Endothelial cell of umbilical vein (primary cell): ENCODE results near the gene EFTUD2. TPM values are rescaled to one million over a fixed set of nuclear protein-coding genes. Genes with fewer than 3 reads are reported as not detected.

Source experiments
- BruUV-seq: library from RNA; stranded (reverse); fragments of 400-500 nt; replicated peaks from 2 replicates; lab custom pipeline; 2021; lab: Mats Ljungman, UMichigan
- CTCF ChIA-PET: fragments of 300-600, 350-600 bp; sonication (Branson Sonifier 250); formaldehyde crosslinking; loops from one replicate; lab custom pipeline; 2021; ENCODE audit warnings: antibody characterized with exemption, inconsistent platforms; lab: Charles Lee
- POLR2A ChIA-PET: fragments of 300-600, 350-600 bp; sonication (Branson Sonifier 250); formaldehyde crosslinking; loops from one replicate; lab custom pipeline; 2021; ENCODE audit warnings: antibody characterized with exemption, inconsistent platforms; lab: Charles Lee
- DNase-seq: peaks from one replicate; pipeline ENCODE4 v3.0.0-alpha.2; 2011; ENCODE audit warnings: low read depth, low spot score
- FAIRE-seq: peaks from 2 replicates; lab custom pipeline; 2011; peaks lifted over from hg19 to GRCh38; lab: Jason Lieb, UNC
- H2AFZ ChIP-seq: 2 replicates; pipeline ENCODE4 v1.6.0; 2012; ENCODE audit warnings: low read depth, low read length, control low read depth, inconsistent platforms
- H3K27ac ChIP-seq: 2 replicates; pipeline ENCODE4 v1.5.1; 2011; ENCODE audit warnings: low read depth, mild to moderate bottlenecking, control low read depth, low read length, moderate library complexity; ENCODE audit not compliant: insufficient read depth
- H3K27me3 ChIP-seq, 2 experiments: 2 replicates each; pipeline versions ENCODE4 v1.6.0 to v1.6.1; 2011; ENCODE audit warnings: low read length in 2 of 2, mixed read lengths in 1 of 2; ENCODE audit not compliant: control insufficient read depth in 2 of 2, insufficient read depth in 2 of 2
- H3K36me3 ChIP-seq, 2 experiments: 2 replicates in 1 of 2; 3 replicates in 1 of 2; pipeline ENCODE4 v1.5.1; 2011; ENCODE audit warnings: low read length in 2 of 2, mild to moderate bottlenecking in 1 of 2, moderate library complexity in 1 of 2; ENCODE audit not compliant: control insufficient read depth in 2 of 2, insufficient read depth in 2 of 2; ENCODE audit errors: extremely low read depth in 1 of 2
- H3K4me1 ChIP-seq: 3 replicates; pipeline ENCODE4 v1.5.1; 2011; ENCODE audit warnings: mild to moderate bottlenecking, low read length; ENCODE audit not compliant: control insufficient read depth, insufficient read depth; ENCODE audit errors: extremely low read depth
- H3K4me2 ChIP-seq: 2 replicates; pipeline ENCODE4 v1.6.1; 2011; ENCODE audit warnings: low read length, control low read depth, mixed read lengths; ENCODE audit not compliant: insufficient read depth
- H3K4me3 ChIP-seq, 3 experiments: fragments of 200-600 bp in 1 of 3; sonication (generic), shearing (Covaris generic) in 1 of 3; replicated peaks in 1 of 3; 2 replicates each; pipeline ENCODE4 v1.5.1; 2011 to 2016; ENCODE audit warnings: control low read depth in 3 of 3, low read length in 3 of 3, mild to moderate bottlenecking in 2 of 3, inconsistent platforms in 1 of 3, low read depth in 1 of 3, moderate library complexity in 1 of 3; ENCODE audit not compliant: insufficient read depth in 1 of 3
- H3K79me2 ChIP-seq: 2 replicates; pipeline ENCODE4 v1.6.0; 2012; ENCODE audit warnings: low read length, inconsistent platforms; ENCODE audit not compliant: control insufficient read depth, insufficient read depth
- H3K9ac ChIP-seq: replicated peaks from 2 replicates; pipeline ENCODE3; 2011; ENCODE audit warnings: low read length, control low read depth; ENCODE audit not compliant: insufficient read depth; ENCODE audit errors: extremely low read depth
- H3K9me1 ChIP-seq: replicated peaks from 3 replicates; pipeline ENCODE4 v1.6.0; 2011; ENCODE audit warnings: mild to moderate bottlenecking, low read length; ENCODE audit not compliant: control insufficient read depth, insufficient read depth; ENCODE audit errors: extremely low read depth
- H3K9me3 ChIP-seq: replicated peaks from 2 replicates; pipeline ENCODE4 v1.5.1; 2012; ENCODE audit warnings: low read length, inconsistent platforms; ENCODE audit not compliant: control insufficient read depth, insufficient read depth
- H4K20me1 ChIP-seq: replicated peaks from 2 replicates; pipeline ENCODE3; 2011; ENCODE audit warnings: mild to moderate bottlenecking, low read length; ENCODE audit not compliant: control insufficient read depth, insufficient read depth; ENCODE audit errors: extremely low read depth
- EZH2 ChIP-seq: IDR thresholded peaks from 2 replicates; pipeline ENCODE4 v1.6.1; 2012; ENCODE audit warnings: borderline replicate concordance, low read depth, mild to moderate bottlenecking, moderate library complexity, low read length, inconsistent platforms; ENCODE audit not compliant: severe bottlenecking
- FOS ChIP-seq: IDR thresholded peaks from 2 replicates; pipeline ENCODE4 v1.6.1; 2011; ENCODE audit warnings: mild to moderate bottlenecking, low read length, moderate library complexity, borderline replicate concordance; ENCODE audit not compliant: insufficient read depth
- GATA2 ChIP-seq: IDR thresholded peaks from 2 replicates; pipeline ENCODE4 v1.7.0; 2011; ENCODE audit warnings: low read depth, mild to moderate bottlenecking, moderate library complexity, mixed read lengths, low read length; ENCODE audit not compliant: insufficient read length, insufficient read depth
- JUN ChIP-seq: IDR thresholded peaks from 2 replicates; pipeline ENCODE4 v1.6.1; 2011; ENCODE audit warnings: borderline replicate concordance, low read depth; ENCODE audit not compliant: insufficient read length, insufficient read depth
- MAX ChIP-seq: IDR thresholded peaks from 2 replicates; pipeline ENCODE4 v1.6.1; 2011; ENCODE audit not compliant: insufficient read depth, insufficient read length
- MYC ChIP-seq: IDR thresholded peaks from one replicate; pipeline ENCODE4 v1.6.1; 2011; ENCODE audit warnings: mild to moderate bottlenecking, low read depth, low read length
- POLR2A ChIP-seq: IDR thresholded peaks from 2 replicates; pipeline ENCODE4 v1.6.1; 2012; ENCODE audit warnings: low read depth, mild to moderate bottlenecking, control low read depth, low read length
- POLR2AphosphoS5 ChIP-seq: IDR thresholded peaks from 2 replicates; pipeline ENCODE4 v1.6.1; 2012; ENCODE audit warnings: low read depth, mild to moderate bottlenecking, control low read depth, low read length, moderate library complexity; ENCODE audit not compliant: insufficient read depth
- dilution Hi-C: fragments of 300-500 bp; cut with MboI; formaldehyde crosslinking; loops from one replicate; pipeline ENCODE4 v1.15.0; 2019; ENCODE audit warnings: low sequenced_read_pairs; ENCODE audit not compliant: extremely low pct_ligation_motif_present
- intact Hi-C: fragments of 100-400 bp; cut with micrococcal nuclease; formaldehyde crosslinking; loops from one replicate; pipeline ENCODE4 v1.10.0; 2022
- polyA plus RNA-seq, 4 experiments: library from polyadenylated mRNA; depleted of rRNA in 3 of 4; stranded (reverse) in 3 of 4; unstranded in 1 of 4; fragments of >200 nt; gene quantifications; 2 replicates each; pipeline versions ENCODE4 v1.2.1 to v1.2.3, GENCODE V29; 2011 to 2012; ENCODE audit warnings: missing spikeins in 1 of 4
- total RNA-seq: library from RNA; stranded (reverse); gene quantifications from 2 replicates; pipeline ENCODE4 v1.2.3, GENCODE V29; 2021
- TF ChIP-seq, protein P1 (sequence below), 2 donors: IDR thresholded peaks; 1 replicate in 1 of 2; 2 replicates in 1 of 2; pipeline ENCODE4 v1.5.1; 2011; ENCODE audit warnings: low read length in 2 of 2, mild to moderate bottlenecking in 2 of 2, moderate library complexity in 2 of 2, control low read depth in 1 of 2, inconsistent platforms in 1 of 2, low read depth in 1 of 2; ENCODE audit not compliant: insufficient read depth in 1 of 2; ENCODE audit errors: extremely low read depth in 1 of 2

EFTUD2 gene
- total and polyA plus RNA-seq, 2 donors (not counting 3 experiments of a cell fraction or from before 2014, with no cell fraction given), result 125 to 170 TPM

DNA sequence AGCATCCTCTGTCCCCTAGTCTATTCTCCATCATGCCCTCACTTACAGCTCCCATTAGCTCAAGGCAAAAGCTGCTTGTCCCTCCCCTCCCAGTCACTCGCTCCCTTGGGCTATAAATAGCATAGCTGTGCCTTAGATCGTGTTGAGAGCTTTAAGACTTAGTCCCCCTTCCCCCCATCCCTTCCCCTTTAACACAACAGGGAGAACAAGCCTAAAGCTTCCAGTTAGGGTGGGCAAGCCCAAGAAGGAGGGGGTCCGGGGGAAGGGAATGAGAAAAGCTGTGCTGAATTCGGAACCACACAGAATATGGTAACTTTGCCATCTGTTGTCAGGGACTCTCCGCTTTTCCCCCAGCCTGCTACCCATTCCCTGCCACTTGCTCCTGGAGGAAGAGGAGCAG lies 56.5 kb downstream of the EFTUD2 start:
- Histone ChIP-seq H2AFZ (no peak overlapping the region), H3K4me3 (no peak overlapping the region), H3K9me1 (no peaks in the 10 kb centered on the region), H3K79me2 (no peaks in the 10 kb centered on the region), H3K27ac (no peak overlapping the region), H3K9me3 (no peaks in the 10 kb centered on the region), H3K27me3 (no peaks in the 10 kb centered on the region), H3K9ac (no peak overlapping the region), H3K4me2 (no peak overlapping the region), H3K4me1 (no peaks in the 10 kb centered on the region), H3K36me3 (no peaks in the 10 kb centered on the region), H4K20me1 (no peaks in the 10 kb centered on the region)
- ChIA-PET CTCF (interaction anchor here (1.8 kb wide), 1 partner anchor 64 kb away, joined by 12 read pairs; no protein-coding TSS in a partner anchor), POLR2A (no interaction called here)
- no TSS peak for BruUV-seq
- TF ChIP-seq, protein P1, sequence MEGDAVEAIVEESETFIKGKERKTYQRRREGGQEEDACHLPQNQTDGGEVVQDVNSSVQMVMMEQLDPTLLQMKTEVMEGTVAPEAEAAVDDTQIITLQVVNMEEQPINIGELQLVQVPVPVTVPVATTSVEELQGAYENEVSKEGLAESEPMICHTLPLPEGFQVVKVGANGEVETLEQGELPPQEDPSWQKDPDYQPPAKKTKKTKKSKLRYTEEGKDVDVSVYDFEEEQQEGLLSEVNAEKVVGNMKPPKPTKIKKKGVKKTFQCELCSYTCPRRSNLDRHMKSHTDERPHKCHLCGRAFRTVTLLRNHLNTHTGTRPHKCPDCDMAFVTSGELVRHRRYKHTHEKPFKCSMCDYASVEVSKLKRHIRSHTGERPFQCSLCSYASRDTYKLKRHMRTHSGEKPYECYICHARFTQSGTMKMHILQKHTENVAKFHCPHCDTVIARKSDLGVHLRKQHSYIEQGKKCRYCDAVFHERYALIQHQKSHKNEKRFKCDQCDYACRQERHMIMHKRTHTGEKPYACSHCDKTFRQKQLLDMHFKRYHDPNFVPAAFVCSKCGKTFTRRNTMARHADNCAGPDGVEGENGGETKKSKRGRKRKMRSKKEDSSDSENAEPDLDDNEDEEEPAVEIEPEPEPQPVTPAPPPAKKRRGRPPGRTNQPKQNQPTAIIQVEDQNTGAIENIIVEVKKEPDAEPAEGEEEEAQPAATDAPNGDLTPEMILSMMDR (IDR thresholded peaks at IDR 0.05; ENCODE audit: extremely low read depth in 1 of 2, insufficient read depth in 1 of 2, low read depth in 1 of 2, low read length in 2 of 2), result no peak
- no peak for TF ChIP-seq FOS
- no peak for TF ChIP-seq JUN
- TF ChIP-seq GATA2, result no peak
- TF ChIP-seq MYC, result no peak
- no peak for FAIRE-seq
- dilution Hi-C loops, result no loop called here
- no peak for DNase-seq
- intact Hi-C loops, result no loop called here

GRCh38 chr17:44840936-44841335 lies 58.3 kb downstream of the EFTUD2 start:
- TF ChIP-seq, protein P1 (IDR thresholded peaks at IDR 0.05; ENCODE audit: extremely low read depth in 1 of 2, insufficient read depth in 1 of 2, low read depth in 1 of 2, low read length in 2 of 2), result no peak
- TF ChIP-seq EZH2 (no peak), GATA2 (no peak), MYC (no peak), FOS (no peak), JUN (no peak), MAX (no peak), POLR2A (no peak), POLR2AphosphoS5 (no peak)
- FAIRE-seq (no peak), DNase-seq (no peak)
- intact Hi-C loops (no loop called here), dilution Hi-C loops (no loop called here)
- Histone ChIP-seq H2AFZ (no peak overlapping the region), H3K9ac (no peak overlapping the region), H4K20me1 (no peaks in the 10 kb centered on the region), H3K27ac (no peak overlapping the region), H3K79me2 (no peaks in the 10 kb centered on the region), H3K4me3 (no peak overlapping the region), H3K36me3 (no peaks in the 10 kb centered on the region), H3K9me1 (no peaks in the 10 kb centered on the region), H3K9me3 (no peaks in the 10 kb centered on the region), H3K4me2 (no peak overlapping the region), H3K27me3 (no peaks in the 10 kb centered on the region), H3K4me1 (no peaks in the 10 kb centered on the region)
- no TSS peak for BruUV-seq
- CTCF ChIA-PET, result interaction anchor here (1.1 to 1.2 kb wide), 3 partner anchors 9 to 63 kb away, joined by 3 read pairs; no protein-coding TSS in a partner anchor
- POLR2A ChIA-PET, result no interaction called here
